ENCODE results near the gene DUSP10. TPM values are rescaled to one million over a fixed set of nuclear protein-coding genes. Genes with fewer than 3 reads are reported as not detected.

Gene DUSP10
- total and polyA plus RNA-seq, 2 of the 13 experiments (the other 11 are each of a cell fraction or from before 2014, with no cell fraction given): 2.1 to 4.4 TPM

GRCh38 chr1:221687836-221688487 lies 53.9 kb downstream of the DUSP10 start (continued):
- TF ChIP-seq, protein P1, sequence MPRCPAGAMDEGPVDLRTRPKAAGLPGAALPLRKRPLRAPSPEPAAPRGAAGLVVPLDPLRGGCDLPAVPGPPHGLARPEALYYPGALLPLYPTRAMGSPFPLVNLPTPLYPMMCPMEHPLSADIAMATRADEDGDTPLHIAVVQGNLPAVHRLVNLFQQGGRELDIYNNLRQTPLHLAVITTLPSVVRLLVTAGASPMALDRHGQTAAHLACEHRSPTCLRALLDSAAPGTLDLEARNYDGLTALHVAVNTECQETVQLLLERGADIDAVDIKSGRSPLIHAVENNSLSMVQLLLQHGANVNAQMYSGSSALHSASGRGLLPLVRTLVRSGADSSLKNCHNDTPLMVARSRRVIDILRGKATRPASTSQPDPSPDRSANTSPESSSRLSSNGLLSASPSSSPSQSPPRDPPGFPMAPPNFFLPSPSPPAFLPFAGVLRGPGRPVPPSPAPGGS (CRISPR knock-in tag; IDR thresholded peaks at IDR 0.05): no peak

DNA sequence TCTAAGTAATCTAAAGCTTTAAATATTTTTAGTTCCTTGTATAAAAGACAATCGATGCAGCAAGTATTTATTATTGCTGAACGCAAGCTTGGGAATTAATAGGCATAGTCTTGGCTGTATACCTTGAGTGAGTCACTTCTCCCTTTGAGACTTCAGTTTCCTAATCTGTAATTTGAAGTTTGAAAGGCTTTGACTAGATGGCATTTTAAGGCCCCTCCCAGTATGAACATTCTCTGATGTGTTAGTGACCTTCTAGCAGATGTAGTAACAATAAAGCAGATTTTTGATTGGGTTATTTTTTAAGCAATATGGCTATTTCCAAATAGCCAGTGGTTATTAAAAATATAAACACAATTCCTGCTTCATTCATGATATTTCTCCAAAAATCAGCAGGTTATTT lies 58.2 kb downstream of the DUSP10 start:
- no peaks in the 10 kb centered on the region for H3K4me1 ChIP-seq (ENCODE audit: insufficient read depth, low read length)
- in situ Hi-C loops (cut with HindIII; ENCODE audit: extremely low pct_ligation_motif_present, low pct_unique_long_range_greater_than_20kb) (no loop called here), intact Hi-C loops (cut with micrococcal nuclease; ENCODE audit: unreplicated experiment) (no loop called here)
- no peak overlapping the region for H3K4me3 ChIP-seq (replicated peaks in 1 of 3; ENCODE audit: insufficient read depth in 1 of 3, low read depth in 2 of 3, low read length in 3 of 3)
- H3K27ac ChIP-seq (ENCODE audit: extremely low read length, insufficient read depth, low read length): no peak overlapping the region
- CTCF ChIA-PET (ENCODE audit: low intra/inter-chr PET ratio, low total read pairs): no interaction called here
- H3K36me3 ChIP-seq (replicated peaks in 1 of 2; ENCODE audit: control insufficient read depth in 1 of 2, insufficient read depth in 2 of 2, low read length in 2 of 2): no peaks in the 10 kb centered on the region
- BruUV-seq (replicated peaks): no TSS peak
- FAIRE-seq: no peak
- no peak overlapping the region for H3K9ac ChIP-seq (ENCODE audit: insufficient read depth, low read depth, low read length)
- DNase-seq (ENCODE audit: low spot score): no peak
- no peak for ATAC-seq
- H3K27me3 ChIP-seq (ENCODE audit: control insufficient read depth in 1 of 2, insufficient read depth in 2 of 2, low read length in 2 of 2): no peaks in the 10 kb centered on the region
- H3K4me2 ChIP-seq (ENCODE audit: low read depth, low read length): no peak overlapping the region
- H3K9me3 ChIP-seq (ENCODE audit: low read length): no peaks in the 10 kb centered on the region
- H2AFZ ChIP-seq (ENCODE audit: low read length): no peak overlapping the region
- no peaks in the 10 kb centered on the region for H4K20me1 ChIP-seq (ENCODE audit: insufficient read depth, low read length)
- 0% methylated on average over 2 of the region's 2 CpGs for WGBS (ENCODE audit: low lambda C conversion rate)
- H3K79me2 ChIP-seq (ENCODE audit: insufficient read depth, low read length): no peaks in the 10 kb centered on the region
- POLR2A ChIA-PET: no interaction called here
- no peak for TF ChIP-seq CAMTA2 (CRISPR knock-in tag; IDR thresholded peaks at IDR 0.05; ENCODE audit: borderline replicate concordance)
- no peak for TF ChIP-seq NR2C2 (CRISPR knock-in tag; IDR thresholded peaks at IDR 0.05; ENCODE audit: borderline replicate concordance)
- TF ChIP-seq, protein P2, sequence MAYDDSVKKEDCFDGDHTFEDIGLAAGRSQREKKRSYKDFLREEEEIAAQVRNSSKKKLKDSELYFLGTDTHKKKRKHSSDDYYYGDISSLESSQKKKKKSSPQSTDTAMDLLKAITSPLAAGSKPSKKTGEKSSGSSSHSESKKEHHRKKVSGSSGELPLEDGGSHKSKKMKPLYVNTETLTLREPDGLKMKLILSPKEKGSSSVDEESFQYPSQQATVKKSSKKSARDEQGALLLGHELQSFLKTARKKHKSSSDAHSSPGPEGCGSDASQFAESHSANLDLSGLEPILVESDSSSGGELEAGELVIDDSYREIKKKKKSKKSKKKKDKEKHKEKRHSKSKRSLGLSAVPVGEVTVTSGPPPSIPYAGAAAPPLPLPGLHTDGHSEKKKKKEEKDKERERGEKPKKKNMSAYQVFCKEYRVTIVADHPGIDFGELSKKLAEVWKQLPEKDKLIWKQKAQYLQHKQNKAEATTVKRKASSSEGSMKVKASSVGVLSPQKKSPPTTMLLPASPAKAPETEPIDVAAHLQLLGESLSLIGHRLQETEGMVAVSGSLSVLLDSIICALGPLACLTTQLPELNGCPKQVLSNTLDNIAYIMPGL (CRISPR knock-in tag; IDR thresholded peaks at IDR 0.05; ENCODE audit: borderline replicate concordance in 1 of 2, low read depth in 1 of 2): no peak
- no peak for TF ChIP-seq ZBTB1 (CRISPR knock-in tag; IDR thresholded peaks at IDR 0.05; ENCODE audit: borderline replicate concordance)
- TF ChIP-seq ZNF264 (CRISPR knock-in tag; IDR thresholded peaks at IDR 0.05): no peak
- no peak for TF ChIP-seq HNRNPH1 (optimal IDR thresholded peaks at IDR 0.05; ENCODE audit: low read depth, low read length)
- no peak for TF ChIP-seq ZNF781 (CRISPR knock-in tag; IDR thresholded peaks at IDR 0.05; ENCODE audit: borderline replicate concordance, not compliant biosample characterization)
- no peak for TF ChIP-seq ZNF512 (CRISPR knock-in tag; IDR thresholded peaks at IDR 0.05)
- no peak for TF ChIP-seq SOX13 (IDR thresholded peaks at IDR 0.05)
- TF ChIP-seq SOX13 (CRISPR knock-in tag; conservative IDR thresholded peaks at IDR 0.05 in 1 of 2, IDR thresholded peaks at IDR 0.05 in 1 of 2): no peak
- no peak for TF ChIP-seq PAWR (CRISPR knock-in tag; IDR thresholded peaks at IDR 0.05; ENCODE audit: borderline replicate concordance)
- TF ChIP-seq ZNF34 (CRISPR knock-in tag; IDR thresholded peaks at IDR 0.05; ENCODE audit: borderline replicate concordance): no peak
- no peak for TF ChIP-seq CEBPG (CRISPR knock-in tag; IDR thresholded peaks at IDR 0.05)
- TF ChIP-seq HOXD1 (CRISPR knock-in tag; IDR thresholded peaks at IDR 0.05): no peak
